ENCODE measurements around the gene UBE2G2. TPM values are rescaled to one million over a fixed set of nuclear protein-coding genes. Genes with fewer than 3 reads are reported as not detected.

UBE2G2 gene
- total and polyA plus RNA-seq, 2 donors (not counting 3 experiments of a cell fraction or from before 2014, with no cell fraction given): 95.0 to 114 TPM

DNA sequence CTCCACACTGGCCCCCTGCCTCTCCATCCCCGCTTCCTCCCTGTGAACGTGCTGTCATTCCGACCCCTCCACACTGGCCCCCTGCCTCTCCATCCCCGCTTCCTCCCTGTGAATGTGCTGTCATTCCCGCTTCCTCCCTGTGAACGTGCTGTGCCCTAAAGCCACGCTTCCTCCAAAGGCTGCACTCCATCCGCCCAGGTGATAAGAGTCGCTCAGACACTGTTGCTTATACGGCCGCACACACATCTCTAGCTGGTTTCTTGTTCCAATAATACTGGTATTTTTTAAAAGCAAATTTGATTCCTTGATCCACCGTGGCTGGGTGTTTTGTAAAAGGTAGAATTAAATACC, 51.0 kb downstream of the UBE2G2 start:
- peak; percentile 44 for FAIRE-seq

DNA sequence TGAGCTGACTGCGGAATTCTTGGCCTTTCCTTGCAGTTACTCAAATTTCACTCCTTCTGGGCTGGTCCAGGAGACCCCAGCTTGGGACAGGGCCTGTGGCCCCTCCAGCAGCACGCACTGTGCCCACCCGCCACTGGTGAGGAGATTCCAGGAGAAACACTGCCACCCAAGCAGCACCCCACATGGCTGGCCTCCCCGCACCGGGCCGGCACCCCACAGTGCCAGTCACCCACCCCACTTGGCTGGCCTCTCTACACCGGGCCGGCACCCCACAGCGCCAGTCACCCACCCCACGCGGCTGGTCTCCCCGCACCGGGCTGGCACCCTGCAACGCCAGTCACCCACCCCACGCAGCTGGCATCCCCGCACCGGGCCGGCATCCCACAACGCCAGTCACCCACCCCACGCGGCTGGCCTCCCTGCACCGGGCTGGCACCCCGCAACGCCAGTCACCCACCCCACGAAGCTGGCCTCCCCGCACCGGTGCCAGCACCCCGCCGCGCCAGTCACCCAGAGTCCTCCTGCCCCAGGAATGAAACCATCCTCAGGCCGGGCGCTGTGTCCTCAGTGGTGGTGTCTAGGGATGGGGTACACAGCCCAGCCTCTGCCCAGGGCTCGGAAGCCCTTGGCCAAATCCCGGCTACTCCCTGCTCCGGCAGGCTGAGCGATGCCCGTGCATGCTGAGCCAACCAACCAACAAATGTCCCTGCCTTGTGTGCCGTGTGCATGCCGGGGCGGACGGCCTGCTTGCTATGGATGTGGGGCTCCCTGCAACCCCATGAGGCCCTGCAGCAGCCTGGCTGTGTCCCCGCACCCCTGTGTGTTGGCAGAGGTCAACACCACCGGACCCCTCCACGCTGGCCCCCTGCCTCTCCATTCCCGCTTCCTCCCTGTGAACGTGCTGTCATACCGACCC, 51.6 kb downstream of the UBE2G2 start:
- peaks cover 3 to 4% of the 10 kb centered on the region in 2 experiments for H3K27me3 ChIP-seq (ENCODE audit: control insufficient read depth in 2 of 2, insufficient read depth in 2 of 2, low read length in 2 of 2)
- H4K20me1 ChIP-seq (replicated peaks; ENCODE audit: control insufficient read depth, extremely low read depth, insufficient read depth, low read length): no peaks in the 10 kb centered on the region
- peaks cover 32% of the 10 kb centered on the region for H3K4me1 ChIP-seq (ENCODE audit: control insufficient read depth, extremely low read depth, insufficient read depth, low read length)
- H3K9ac ChIP-seq (replicated peaks; ENCODE audit: extremely low read depth, insufficient read depth, low read length): no peak overlapping the region
- POLR2A ChIA-PET: no interaction called here
- H3K4me3 ChIP-seq (replicated peaks in 1 of 3; ENCODE audit: insufficient read depth in 1 of 3, low read depth in 1 of 3, low read length in 3 of 3): no peak overlapping the region
- H3K4me2 ChIP-seq (ENCODE audit: insufficient read depth, low read length): no peak overlapping the region
- TF ChIP-seq, protein P1, sequence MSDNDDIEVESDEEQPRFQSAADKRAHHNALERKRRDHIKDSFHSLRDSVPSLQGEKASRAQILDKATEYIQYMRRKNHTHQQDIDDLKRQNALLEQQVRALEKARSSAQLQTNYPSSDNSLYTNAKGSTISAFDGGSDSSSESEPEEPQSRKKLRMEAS (IDR thresholded peaks at IDR 0.05; ENCODE audit: insufficient read depth, insufficient read length): no peak
- TF ChIP-seq FOS (IDR thresholded peaks at IDR 0.05; ENCODE audit: borderline replicate concordance, insufficient read depth, low read length): no peak
- no peak for TF ChIP-seq POLR2A (IDR thresholded peaks at IDR 0.05; ENCODE audit: low read depth, low read length)
- no peak for TF ChIP-seq JUN (IDR thresholded peaks at IDR 0.05; ENCODE audit: borderline replicate concordance, insufficient read depth, insufficient read length, low read depth)
- no peak for TF ChIP-seq GATA2 (IDR thresholded peaks at IDR 0.05; ENCODE audit: insufficient read depth, insufficient read length, low read depth, low read length)
- TF ChIP-seq MYC (IDR thresholded peaks at IDR 0.05; ENCODE audit: low read depth, low read length): no peak
- no peak for TF ChIP-seq EZH2 (IDR thresholded peaks at IDR 0.05; ENCODE audit: borderline replicate concordance, low read depth, low read length, severe bottlenecking)
- TF ChIP-seq, protein P2, sequence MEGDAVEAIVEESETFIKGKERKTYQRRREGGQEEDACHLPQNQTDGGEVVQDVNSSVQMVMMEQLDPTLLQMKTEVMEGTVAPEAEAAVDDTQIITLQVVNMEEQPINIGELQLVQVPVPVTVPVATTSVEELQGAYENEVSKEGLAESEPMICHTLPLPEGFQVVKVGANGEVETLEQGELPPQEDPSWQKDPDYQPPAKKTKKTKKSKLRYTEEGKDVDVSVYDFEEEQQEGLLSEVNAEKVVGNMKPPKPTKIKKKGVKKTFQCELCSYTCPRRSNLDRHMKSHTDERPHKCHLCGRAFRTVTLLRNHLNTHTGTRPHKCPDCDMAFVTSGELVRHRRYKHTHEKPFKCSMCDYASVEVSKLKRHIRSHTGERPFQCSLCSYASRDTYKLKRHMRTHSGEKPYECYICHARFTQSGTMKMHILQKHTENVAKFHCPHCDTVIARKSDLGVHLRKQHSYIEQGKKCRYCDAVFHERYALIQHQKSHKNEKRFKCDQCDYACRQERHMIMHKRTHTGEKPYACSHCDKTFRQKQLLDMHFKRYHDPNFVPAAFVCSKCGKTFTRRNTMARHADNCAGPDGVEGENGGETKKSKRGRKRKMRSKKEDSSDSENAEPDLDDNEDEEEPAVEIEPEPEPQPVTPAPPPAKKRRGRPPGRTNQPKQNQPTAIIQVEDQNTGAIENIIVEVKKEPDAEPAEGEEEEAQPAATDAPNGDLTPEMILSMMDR (IDR thresholded peaks at IDR 0.05; ENCODE audit: extremely low read depth in 1 of 2, insufficient read depth in 1 of 2, low read depth in 1 of 2, low read length in 2 of 2): no peak
- TF ChIP-seq POLR2AphosphoS5 (IDR thresholded peaks at IDR 0.05; ENCODE audit: insufficient read depth, low read depth, low read length): no peak
- no peaks in the 10 kb centered on the region for H3K36me3 ChIP-seq (ENCODE audit: control insufficient read depth in 2 of 2, extremely low read depth in 1 of 2, insufficient read depth in 2 of 2, low read length in 2 of 2)
- CTCF ChIA-PET: no interaction called here
- DNase-seq (ENCODE audit: low read depth, low spot score) (no peak), FAIRE-seq (no peak)
- dilution Hi-C loops (cut with MboI; ENCODE audit: extremely low pct_ligation_motif_present, low sequenced_read_pairs): no loop called here
- H3K9me1 ChIP-seq (replicated peaks; ENCODE audit: control insufficient read depth, extremely low read depth, insufficient read depth, low read length): no peaks in the 10 kb centered on the region
- no peaks in the 10 kb centered on the region for H3K79me2 ChIP-seq (ENCODE audit: control insufficient read depth, insufficient read depth, low read length)
- H3K9me3 ChIP-seq (replicated peaks; ENCODE audit: control insufficient read depth, insufficient read depth, low read length): no peaks in the 10 kb centered on the region
- intact Hi-C loops (cut with micrococcal nuclease): no loop called here
- no peak overlapping the region for H2AFZ ChIP-seq (ENCODE audit: low read depth, low read length)
- no peak overlapping the region for H3K27ac ChIP-seq (ENCODE audit: insufficient read depth, low read depth, low read length)
- no TSS peak for BruUV-seq (replicated peaks)

More for the DNA sequence above, 51.0 kb downstream of the UBE2G2 start:
- Histone ChIP-seq H3K4me3 (replicated peaks in 1 of 3; ENCODE audit: insufficient read depth in 1 of 3, low read depth in 1 of 3, low read length in 3 of 3) (no peak overlapping the region), H2AFZ (ENCODE audit: low read depth, low read length) (no peak overlapping the region), H3K36me3 (ENCODE audit: control insufficient read depth in 2 of 2, extremely low read depth in 1 of 2, insufficient read depth in 2 of 2, low read length in 2 of 2) (no peaks in the 10 kb centered on the region), H3K4me2 (ENCODE audit: insufficient read depth, low read length) (no peak overlapping the region), H3K9me1 (replicated peaks; ENCODE audit: control insufficient read depth, extremely low read depth, insufficient read depth, low read length) (no peaks in the 10 kb centered on the region), H3K27ac (ENCODE audit: insufficient read depth, low read depth, low read length) (no peak overlapping the region), H3K4me1 (ENCODE audit: control insufficient read depth, extremely low read depth, insufficient read depth, low read length) (peaks cover 38% of the 10 kb centered on the region), H4K20me1 (replicated peaks; ENCODE audit: control insufficient read depth, extremely low read depth, insufficient read depth, low read length) (no peaks in the 10 kb centered on the region), H3K79me2 (ENCODE audit: control insufficient read depth, insufficient read depth, low read length) (no peaks in the 10 kb centered on the region), H3K9me3 (replicated peaks; ENCODE audit: control insufficient read depth, insufficient read depth, low read length) (no peaks in the 10 kb centered on the region), H3K9ac (replicated peaks; ENCODE audit: extremely low read depth, insufficient read depth, low read length) (no peak overlapping the region), H3K27me3 (ENCODE audit: control insufficient read depth in 2 of 2, insufficient read depth in 2 of 2, low read length in 2 of 2) (peaks cover 3 to 4% of the 10 kb centered on the region in 2 experiments)
- no peak for TF ChIP-seq POLR2A (IDR thresholded peaks at IDR 0.05; ENCODE audit: low read depth, low read length)
- TF ChIP-seq GATA2 (IDR thresholded peaks at IDR 0.05; ENCODE audit: insufficient read depth, insufficient read length, low read depth, low read length): no peak
- TF ChIP-seq, protein P1 (IDR thresholded peaks at IDR 0.05; ENCODE audit: insufficient read depth, insufficient read length): no peak
- no peak for DNase-seq (ENCODE audit: low read depth, low spot score)
- no TSS peak for BruUV-seq (replicated peaks)
- CTCF ChIA-PET: no interaction called here
- POLR2A ChIA-PET: no interaction called here
- dilution Hi-C loops (cut with MboI; ENCODE audit: extremely low pct_ligation_motif_present, low sequenced_read_pairs): no loop called here
- intact Hi-C loops (cut with micrococcal nuclease): no loop called here
